ENCODE data around the gene KIF17. TPM values are rescaled to one million over a fixed set of nuclear protein-coding genes. Genes with fewer than 3 reads are reported as not detected.

Gene KIF17
- polyA plus RNA-seq, 2 of the 4 experiments (the other 2 are of a cell fraction), result 0.78 to 1.0 TPM

DNA sequence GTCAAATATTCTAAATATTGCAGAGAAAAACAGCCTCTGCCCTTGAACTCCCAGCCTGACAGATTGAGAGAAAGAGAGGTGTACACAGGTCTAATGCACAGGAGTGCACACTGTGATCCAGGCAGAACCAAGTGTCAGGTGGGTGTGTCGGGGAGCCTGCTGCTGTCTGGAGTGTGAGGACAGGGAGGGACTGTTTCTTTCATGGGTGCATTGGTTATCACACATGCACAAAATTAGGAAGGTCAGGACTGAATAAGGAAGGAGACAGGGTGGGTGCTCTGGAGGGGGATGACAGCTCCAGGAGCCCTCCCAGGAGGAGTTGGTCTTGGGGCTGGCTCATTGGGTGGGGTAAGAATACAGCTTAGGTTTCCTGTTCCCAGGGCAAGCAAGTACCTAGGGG is 97.8 kb downstream of the KIF17 start (continued):
- TF ChIP-seq FOSB (CRISPR knock-in tag; IDR thresholded peaks at IDR 0.05), result no peak
- no peak for TF ChIP-seq CEBPB (IDR thresholded peaks at IDR 0.05)
- TF ChIP-seq, protein P1, sequence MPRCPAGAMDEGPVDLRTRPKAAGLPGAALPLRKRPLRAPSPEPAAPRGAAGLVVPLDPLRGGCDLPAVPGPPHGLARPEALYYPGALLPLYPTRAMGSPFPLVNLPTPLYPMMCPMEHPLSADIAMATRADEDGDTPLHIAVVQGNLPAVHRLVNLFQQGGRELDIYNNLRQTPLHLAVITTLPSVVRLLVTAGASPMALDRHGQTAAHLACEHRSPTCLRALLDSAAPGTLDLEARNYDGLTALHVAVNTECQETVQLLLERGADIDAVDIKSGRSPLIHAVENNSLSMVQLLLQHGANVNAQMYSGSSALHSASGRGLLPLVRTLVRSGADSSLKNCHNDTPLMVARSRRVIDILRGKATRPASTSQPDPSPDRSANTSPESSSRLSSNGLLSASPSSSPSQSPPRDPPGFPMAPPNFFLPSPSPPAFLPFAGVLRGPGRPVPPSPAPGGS (IDR thresholded peaks at IDR 0.05), result no peak
- TF ChIP-seq, protein P2, sequence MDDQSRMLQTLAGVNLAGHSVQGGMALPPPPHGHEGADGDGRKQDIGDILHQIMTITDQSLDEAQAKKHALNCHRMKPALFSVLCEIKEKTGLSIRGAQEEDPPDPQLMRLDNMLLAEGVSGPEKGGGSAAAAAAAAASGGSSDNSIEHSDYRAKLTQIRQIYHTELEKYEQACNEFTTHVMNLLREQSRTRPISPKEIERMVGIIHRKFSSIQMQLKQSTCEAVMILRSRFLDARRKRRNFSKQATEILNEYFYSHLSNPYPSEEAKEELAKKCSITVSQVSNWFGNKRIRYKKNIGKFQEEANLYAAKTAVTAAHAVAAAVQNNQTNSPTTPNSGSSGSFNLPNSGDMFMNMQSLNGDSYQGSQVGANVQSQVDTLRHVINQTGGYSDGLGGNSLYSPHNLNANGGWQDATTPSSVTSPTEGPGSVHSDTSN (IDR thresholded peaks at IDR 0.05), result no peak

DNA sequence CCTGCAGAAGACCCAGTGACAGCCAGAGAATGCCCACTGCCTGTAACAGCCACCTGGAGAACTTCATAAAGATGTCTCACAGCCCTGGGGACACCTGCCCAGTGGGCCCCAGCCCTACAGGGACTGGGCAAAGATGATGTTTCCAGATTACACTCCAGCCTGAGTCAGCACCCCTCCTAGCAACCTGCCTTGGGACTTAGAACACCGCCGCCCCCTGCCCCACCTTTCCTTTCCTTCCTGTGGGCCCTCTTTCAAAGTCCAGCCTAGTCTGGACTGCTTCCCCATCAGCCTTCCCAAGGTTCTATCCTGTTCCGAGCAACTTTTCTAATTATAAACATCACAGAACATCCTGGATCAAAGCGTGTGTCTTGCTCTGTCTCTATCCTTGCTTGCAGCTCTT is 99.3 kb downstream of the KIF17 start:
- Histone ChIP-seq H3K9me3 (no peaks in the 10 kb centered on the region), H3K4me1 (peaks cover 20% of the 10 kb centered on the region), H3K4me2 (no peak overlapping the region), H3K27ac (peak overlapping the region in 1 of 2 experiments; percentile 49; a peak in 2 of 6 replicates), H3K4me3 (no peak overlapping the region)
- CTCF ChIA-PET, result interaction anchor here (1.0 to 7.3 kb wide), 4 partner anchors 14 to 75 kb away, joined by 3 to 43 read pairs (median 3); partner anchors contain the start of gene PINK1
- ATAC-seq (no peak), DNase-seq (ENCODE audit: low read depth in 1 of 2, low spot score in 1 of 2) (no peak), FAIRE-seq (no peak)
- POLR2A ChIA-PET, result no interaction called here
- TF ChIP-seq RARB (CRISPR knock-in tag; IDR thresholded peaks at IDR 0.05), result no peak
- TF ChIP-seq HEYL (CRISPR knock-in tag; IDR thresholded peaks at IDR 0.05), result no peak
- no peak for TF ChIP-seq EHF (CRISPR knock-in tag; IDR thresholded peaks at IDR 0.05)
- no peak for TF ChIP-seq KDM1A (IDR thresholded peaks at IDR 0.05; ENCODE audit: low read depth)
- TF ChIP-seq ESRRA (IDR thresholded peaks at IDR 0.05; ENCODE audit: borderline replicate concordance, low read length), result no peak
- TF ChIP-seq FOSL2 (IDR thresholded peaks at IDR 0.05), result no peak
- TF ChIP-seq FOSL2 (CRISPR knock-in tag; IDR thresholded peaks at IDR 0.05), result no peak
- no peak for TF ChIP-seq GATA3 (IDR thresholded peaks at IDR 0.05; ENCODE audit: borderline replicate concordance)
- TF ChIP-seq, protein P3, sequence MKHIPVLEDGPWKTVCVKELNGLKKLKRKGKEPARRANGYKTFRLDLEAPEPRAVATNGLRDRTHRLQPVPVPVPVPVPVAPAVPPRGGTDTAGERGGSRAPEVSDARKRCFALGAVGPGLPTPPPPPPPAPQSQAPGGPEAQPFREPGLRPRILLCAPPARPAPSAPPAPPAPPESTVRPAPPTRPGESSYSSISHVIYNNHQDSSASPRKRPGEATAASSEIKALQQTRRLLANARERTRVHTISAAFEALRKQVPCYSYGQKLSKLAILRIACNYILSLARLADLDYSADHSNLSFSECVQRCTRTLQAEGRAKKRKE (CRISPR knock-in tag; IDR thresholded peaks at IDR 0.05; ENCODE audit: low read depth), result no peak
- TF ChIP-seq CHD2 (IDR thresholded peaks at IDR 0.05; ENCODE audit: low read length, partially characterized antibody), result no peak
- no peak for TF ChIP-seq NFE2L2 (conservative IDR thresholded peaks at IDR 0.05; ENCODE audit: low read length)
- TF ChIP-seq MYC (IDR thresholded peaks at IDR 0.05; ENCODE audit: borderline replicate concordance, low read length), result no peak
- TF ChIP-seq HOXB13 (CRISPR knock-in tag; IDR thresholded peaks at IDR 0.05; ENCODE audit: low read depth), result no peak
- TF ChIP-seq, protein P4, sequence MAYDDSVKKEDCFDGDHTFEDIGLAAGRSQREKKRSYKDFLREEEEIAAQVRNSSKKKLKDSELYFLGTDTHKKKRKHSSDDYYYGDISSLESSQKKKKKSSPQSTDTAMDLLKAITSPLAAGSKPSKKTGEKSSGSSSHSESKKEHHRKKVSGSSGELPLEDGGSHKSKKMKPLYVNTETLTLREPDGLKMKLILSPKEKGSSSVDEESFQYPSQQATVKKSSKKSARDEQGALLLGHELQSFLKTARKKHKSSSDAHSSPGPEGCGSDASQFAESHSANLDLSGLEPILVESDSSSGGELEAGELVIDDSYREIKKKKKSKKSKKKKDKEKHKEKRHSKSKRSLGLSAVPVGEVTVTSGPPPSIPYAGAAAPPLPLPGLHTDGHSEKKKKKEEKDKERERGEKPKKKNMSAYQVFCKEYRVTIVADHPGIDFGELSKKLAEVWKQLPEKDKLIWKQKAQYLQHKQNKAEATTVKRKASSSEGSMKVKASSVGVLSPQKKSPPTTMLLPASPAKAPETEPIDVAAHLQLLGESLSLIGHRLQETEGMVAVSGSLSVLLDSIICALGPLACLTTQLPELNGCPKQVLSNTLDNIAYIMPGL (CRISPR knock-in tag; IDR thresholded peaks at IDR 0.05; ENCODE audit: borderline replicate concordance), result no peak
- TF ChIP-seq RFX5 (IDR thresholded peaks at IDR 0.05), result no peak
- TF ChIP-seq POLR2A (IDR thresholded peaks at IDR 0.05; ENCODE audit: low read length), result no peak
- no peak for TF ChIP-seq JUNB (IDR thresholded peaks at IDR 0.05)
- TF ChIP-seq, protein P5, sequence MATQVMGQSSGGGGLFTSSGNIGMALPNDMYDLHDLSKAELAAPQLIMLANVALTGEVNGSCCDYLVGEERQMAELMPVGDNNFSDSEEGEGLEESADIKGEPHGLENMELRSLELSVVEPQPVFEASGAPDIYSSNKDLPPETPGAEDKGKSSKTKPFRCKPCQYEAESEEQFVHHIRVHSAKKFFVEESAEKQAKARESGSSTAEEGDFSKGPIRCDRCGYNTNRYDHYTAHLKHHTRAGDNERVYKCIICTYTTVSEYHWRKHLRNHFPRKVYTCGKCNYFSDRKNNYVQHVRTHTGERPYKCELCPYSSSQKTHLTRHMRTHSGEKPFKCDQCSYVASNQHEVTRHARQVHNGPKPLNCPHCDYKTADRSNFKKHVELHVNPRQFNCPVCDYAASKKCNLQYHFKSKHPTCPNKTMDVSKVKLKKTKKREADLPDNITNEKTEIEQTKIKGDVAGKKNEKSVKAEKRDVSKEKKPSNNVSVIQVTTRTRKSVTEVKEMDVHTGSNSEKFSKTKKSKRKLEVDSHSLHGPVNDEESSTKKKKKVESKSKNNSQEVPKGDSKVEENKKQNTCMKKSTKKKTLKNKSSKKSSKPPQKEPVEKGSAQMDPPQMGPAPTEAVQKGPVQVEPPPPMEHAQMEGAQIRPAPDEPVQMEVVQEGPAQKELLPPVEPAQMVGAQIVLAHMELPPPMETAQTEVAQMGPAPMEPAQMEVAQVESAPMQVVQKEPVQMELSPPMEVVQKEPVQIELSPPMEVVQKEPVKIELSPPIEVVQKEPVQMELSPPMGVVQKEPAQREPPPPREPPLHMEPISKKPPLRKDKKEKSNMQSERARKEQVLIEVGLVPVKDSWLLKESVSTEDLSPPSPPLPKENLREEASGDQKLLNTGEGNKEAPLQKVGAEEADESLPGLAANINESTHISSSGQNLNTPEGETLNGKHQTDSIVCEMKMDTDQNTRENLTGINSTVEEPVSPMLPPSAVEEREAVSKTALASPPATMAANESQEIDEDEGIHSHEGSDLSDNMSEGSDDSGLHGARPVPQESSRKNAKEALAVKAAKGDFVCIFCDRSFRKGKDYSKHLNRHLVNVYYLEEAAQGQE (IDR thresholded peaks at IDR 0.05), result no peak
- WGBS (ENCODE audit: missing lambda C conversion rate), result 62% methylated on average over 4 of the region's 4 CpGs
